ENCODE results near the gene NEK6. TPM values are rescaled to one million over a fixed set of nuclear protein-coding genes. Genes with fewer than 3 reads are reported as not detected.

Gene NEK6
- total RNA-seq, 1 experiment from 2014 or later = 72.6 TPM

DNA sequence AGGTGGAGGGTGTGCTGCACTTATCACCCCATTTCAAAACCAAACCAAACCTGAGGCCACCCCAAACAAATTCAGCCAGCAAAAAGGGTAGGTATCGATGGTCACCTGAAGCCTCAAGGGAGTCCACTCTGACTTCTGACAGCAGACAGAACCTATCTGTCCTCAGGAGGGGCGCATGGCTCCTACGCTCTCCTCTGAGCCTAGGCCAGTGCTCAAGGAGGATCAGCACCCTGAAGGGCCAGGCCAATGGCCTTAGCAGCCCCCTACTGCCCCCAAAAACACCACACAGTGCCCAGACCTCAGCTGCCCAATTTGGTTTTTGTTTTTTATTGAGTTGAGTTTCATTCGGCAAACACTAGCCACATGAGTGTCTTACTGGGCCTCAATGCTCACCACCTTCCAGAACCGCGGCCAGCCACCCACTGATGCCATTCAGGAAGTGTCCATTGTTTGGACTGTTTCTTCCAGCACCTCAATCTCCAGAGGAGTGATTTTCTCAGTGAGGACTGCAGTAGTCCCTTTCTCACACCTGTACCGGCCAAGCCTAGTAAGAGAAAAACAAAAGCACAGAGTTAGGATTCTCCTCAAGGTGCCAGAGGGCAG is 95.5 kb downstream of the NEK6 start:
- DNase-seq (ENCODE audit: low read depth) = no peak

DNA sequence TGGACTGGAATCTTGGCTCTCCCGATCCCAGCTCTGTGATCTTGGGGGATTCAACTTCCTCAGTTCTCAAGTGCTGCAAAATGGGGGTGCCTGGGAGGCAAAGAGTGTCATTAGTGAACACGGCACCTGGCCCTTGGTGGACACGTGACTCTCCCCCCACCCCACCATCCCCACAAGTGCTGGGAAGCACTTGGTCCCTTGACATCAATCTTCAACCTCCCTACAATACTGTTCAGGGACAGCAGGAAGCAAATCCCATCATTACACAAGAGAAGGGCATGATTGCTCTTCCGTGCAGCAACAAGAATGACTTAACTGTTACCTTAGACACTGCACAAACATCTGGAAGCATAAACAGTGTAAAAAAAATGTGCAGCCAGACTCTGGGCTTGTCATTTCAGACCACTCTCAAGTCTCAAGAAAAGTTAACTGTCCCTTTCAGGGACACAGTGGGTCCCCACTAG is 96.1 kb downstream of the NEK6 start:
- peak; percentile 34 for DNase-seq (ENCODE audit: low read depth)

DNA sequence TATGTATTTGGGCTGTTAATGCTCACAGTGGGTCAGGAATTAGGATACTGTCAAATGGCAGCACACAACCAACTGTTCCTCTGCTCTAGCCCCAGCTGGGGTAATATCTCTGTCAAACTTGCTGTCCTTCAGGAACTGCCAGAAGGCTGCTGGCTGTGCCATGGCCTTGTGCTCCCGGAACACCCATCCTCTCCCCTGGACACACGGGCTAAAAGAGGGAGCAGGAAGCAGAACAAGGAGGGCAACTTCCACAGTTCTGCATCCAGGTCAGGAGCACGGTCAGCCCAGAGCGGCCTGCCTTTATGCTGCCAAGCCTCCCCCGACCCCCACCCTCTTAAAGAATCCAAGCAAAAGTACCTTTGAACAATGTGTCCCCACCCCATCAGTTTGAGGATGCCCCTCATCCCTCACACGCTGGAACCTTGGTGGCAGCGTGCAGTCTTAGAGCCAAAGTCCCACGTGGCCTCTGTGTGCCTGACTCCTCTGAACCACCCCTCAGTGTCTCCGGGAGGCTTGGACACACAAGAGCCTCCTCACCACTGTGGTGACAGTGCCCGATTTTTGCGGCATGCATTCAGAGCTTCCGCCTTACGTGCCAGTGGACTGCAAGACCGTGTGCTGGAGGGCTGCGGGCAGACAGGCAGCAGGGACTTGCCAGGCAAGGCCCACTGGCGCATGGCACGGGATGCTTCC is 96.7 kb downstream of the NEK6 start:
- DNase-seq (ENCODE audit: low read depth) = no peak

DNA sequence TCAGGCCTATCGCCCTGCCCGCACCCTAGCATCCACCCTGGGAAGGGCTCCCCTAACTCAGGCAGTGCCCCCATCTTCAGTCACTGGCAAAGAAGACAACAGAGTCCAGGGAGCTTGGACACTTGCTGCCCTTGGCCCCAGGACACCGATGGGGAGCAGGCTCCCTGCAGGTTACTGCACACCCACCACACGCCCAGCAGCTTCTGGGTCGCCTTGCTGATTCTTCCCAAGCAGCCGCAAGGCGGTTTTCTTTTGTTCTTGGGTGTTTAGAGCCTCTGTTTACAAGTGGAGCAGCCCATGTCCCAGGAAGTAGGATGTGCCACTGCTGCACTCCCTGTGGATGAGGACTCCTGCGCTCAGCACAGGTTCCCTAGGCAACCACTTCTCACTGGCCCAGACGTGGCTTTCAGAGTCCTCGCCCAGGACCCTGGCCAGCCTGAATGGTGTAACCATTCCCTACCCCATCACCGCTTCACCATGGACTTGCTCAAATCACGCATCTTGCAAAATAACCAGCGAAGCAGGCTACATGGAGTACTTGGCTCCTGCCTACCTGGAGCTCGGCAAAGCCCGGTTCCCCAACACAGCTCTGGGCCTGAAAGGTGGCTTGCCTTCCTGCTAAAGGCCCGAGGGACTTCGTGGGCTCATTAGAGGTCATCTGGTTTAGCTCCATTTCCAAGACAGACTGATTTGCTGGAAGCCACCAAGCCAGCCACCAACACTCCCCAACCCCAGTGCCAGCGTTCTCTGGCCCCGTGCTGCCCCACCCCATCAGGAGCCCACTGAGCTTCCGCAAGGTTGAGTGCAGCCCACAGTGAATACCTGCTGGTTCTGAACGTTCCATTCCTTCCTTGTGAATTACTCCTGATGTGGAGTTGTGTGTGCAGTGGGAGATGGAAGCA is 97.5 kb downstream of the NEK6 start:
- no peak for DNase-seq (ENCODE audit: low read depth)

DNA sequence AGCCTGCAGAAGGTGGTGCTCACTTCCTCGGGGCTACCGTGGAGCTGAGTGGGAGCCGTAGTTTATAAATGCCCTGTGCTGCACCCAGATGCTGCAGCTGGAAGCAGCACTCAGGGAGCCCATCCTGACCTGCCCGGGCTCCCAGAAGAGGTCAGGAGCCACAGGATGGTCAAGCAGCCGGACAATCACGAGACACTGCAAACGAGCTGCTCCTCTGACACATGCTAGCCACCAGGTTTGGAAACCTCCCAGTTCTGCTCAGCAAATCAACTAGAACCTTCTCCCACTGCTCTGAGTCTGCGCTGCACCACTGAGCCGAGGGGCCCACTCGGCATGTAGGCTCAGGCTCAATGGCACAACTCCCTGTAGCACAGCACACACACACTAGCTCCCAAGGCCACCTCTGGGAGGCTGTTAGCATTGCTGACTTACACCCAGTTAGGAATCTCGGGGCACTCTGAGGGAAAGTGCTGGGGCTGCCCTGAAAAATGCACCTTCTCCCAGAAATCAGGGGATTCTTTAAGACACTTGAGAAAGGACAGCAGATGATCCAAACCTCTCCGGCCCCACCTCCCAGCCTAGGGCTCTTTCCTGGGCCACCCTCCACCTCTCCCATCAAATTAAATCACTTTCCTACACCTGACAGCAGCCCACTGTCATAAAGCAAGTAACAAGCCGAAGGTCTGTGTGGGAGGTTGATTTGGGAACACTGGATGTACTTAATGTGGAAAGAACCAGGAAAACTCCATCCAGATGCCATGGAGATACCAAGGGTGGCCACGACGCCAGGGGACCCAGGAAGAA is 98.4 kb downstream of the NEK6 start:
- no peak for DNase-seq (ENCODE audit: low read depth)

DNA sequence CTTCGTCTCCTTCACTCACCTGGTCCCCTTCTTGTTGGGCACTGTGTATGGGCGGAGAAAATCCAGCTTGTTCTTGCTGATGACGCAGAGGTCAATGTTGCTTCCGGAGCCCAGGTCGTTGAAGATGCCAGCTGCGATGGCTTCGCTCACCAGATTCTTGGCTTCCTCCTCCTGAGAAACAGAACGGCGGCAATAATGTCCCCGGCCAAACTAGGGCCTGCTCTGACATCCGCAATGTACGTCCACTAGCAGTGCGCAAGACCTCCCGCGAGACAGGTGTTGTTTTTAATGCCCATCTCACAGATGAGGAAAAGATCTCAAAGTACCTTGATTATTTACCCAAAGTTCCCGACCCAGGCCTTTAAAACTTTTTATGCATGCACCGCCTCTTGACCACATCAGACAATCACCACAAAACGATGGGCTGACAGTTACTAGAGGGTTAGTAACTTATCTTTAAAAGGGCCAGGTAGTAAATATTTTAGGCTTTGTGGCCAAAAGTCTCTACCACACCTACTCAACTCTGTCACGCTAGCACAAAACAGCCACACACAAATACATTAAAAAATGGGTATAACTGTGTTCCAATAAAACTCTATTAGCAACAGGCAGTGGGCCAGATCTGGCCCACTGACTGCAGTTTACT is 99.1 kb downstream of the NEK6 start:
- no peak for DNase-seq (ENCODE audit: low read depth)

DNA sequence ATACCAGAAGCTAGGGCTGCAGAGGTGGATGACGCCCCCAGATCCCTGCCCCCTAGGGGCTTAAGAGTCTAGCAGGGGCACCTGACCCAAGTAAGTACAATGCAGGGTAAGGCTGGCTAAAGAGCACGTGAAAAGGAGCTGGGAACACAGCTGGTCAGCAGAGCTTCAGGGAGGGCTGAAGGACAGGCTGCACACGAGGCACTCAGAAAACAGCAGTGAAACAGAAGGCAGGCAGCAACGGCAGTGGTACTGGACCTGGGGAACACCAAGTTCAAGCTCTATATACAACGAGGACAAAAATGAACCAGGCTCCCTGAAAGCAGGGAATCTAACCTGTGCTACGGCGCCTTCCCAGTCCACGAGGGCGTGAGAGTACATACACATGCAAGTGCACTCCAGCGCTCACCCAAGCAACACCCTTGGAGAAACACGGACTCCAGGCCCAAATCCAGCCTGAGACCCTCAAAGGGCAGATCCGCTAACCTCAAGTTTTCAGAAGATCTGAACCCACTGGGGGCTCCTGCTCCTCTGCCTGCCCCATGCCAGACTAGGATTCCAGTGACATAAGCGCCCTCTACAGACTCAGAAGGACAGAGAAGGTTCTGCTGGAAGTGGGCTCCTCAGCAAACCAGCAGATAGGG is 100.1 kb downstream of the NEK6 start:
- no peak for DNase-seq (ENCODE audit: low read depth)

DNA sequence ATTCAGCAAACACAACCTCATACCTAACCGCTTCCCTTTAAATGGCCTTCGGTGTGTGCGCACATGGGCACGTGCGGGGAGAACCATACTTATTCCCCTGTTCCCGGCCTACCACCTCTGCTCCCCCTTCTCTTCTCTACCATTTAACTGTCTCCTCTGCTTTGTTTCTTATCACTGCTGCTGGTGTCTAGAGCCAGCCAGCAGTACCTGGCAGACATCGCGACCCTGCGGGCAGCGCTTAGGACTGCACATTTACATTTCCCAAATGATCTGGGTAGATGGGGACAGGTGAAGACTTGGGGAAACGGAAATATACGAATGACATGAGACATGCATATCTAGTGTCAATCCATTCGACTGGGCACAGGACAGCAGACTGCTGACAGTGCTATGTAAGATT is 100.9 kb downstream of the NEK6 start:
- DNase-seq (ENCODE audit: low read depth) = no peak

DNA sequence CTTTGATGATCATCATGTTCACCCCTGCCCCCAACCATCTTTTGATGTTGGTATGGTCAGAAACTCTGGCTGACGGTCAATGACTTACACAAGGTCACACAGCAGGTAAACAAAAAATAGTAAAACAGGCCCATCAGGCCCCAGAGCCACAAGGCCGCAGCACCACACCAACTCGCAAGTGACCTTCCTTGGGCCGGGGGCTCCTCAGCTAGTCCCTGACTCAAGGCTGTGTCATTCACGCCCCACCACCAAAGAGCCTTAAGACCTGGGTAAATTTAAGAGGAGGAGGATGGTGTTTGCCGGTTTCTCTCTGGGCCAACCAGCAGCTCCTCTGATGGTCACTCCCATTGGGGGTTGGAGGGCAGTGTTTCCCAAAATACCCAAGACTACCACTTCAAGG is 101.7 kb downstream of the NEK6 start:
- DNase-seq (ENCODE audit: low read depth) = no peak

DNA sequence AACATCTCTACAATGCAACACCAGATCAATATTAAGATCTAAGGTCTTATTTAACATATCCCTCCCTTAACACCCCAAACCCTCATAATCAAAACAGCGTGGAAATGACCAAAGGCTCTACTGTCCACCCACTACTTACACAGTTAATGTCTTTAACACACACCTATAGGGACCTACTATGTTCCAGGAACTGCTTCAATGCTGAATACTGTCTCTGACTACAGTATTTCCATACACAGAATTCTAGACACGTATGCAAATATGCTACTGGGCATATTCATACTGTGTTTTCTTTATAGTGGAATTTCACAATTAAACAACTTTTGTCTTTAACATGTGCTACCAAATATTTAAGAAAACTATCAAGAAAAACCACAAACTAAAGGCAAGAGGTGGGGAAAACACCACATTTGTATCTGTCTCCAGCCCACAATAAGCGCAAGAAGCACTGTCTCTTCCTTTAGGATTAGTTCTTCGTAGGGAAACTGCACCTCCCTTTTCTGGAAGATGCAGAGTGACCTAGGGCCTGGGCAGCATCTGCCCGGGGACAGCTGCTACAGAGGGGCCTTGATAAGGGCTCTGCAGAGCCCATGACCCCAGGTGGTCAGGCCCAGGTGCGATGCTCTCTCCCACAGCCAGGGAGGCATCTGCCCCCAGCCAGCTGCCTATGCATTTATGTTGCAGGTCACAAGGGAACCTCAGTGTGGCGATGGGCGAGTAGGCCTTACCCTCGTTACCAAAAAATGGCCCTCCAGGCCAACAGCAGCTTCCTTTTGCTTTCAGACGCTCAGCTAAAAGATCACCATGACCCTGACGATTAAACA is 102.3 kb downstream of the NEK6 start:
- no peak for DNase-seq (ENCODE audit: low read depth)

DNA sequence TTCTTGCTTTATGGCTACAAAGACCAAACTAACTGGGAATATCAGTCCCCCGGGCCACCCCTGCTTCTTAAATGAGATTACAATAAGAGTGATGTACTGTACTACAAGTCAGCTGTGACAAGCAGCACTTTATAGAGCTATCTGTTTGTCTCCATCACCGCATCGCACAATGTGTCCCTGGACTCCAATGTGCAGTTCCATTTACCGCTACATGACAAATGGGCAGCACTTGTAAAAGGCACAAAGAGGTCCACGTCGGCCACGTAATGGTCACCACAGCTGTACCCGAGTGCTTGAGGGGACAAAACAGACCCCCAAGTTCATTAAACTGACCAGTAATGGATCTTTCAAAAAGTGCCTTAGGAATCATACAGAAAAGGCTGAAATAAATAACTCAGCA is 103.4 kb downstream of the NEK6 start:
- no peak for DNase-seq (ENCODE audit: low read depth)

DNA sequence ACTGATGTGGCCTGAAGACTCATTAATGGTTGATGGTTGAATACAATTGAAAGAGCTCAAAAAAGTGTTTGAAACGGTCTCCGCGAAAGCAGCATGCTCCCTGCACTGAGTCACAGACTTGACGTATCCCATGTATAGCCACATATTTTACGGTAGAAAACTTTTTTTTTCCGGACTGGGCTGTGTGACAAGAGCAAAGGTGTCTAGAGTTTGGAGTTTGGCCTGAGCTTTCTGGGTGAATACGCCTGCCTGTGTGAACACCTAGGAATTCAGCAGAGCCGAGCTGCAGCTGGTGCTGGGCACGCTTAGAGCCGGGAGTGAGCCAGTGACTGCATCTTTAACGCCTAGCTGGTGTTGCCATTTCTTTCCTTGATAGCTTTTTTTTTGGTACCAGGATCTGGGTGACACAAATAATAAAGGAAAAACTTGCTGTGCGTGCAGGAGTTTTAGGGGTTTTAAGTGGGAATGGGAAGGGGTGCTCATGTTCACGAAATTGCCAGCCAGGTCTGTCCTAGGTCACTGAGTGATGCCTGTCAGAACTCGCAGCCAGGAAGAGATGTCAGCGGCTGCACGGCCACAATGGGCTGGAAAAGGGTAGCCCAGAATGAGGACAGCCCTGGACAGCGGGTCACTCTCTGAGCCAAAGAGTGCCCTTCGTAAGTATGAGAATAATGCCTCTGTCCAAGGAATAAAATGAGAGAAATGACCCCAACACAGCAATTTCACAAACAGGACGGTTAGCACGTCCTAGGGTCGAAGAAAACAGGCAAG is 105.8 kb downstream of the NEK6 start:
- no peak for DNase-seq (ENCODE audit: low read depth)

DNA sequence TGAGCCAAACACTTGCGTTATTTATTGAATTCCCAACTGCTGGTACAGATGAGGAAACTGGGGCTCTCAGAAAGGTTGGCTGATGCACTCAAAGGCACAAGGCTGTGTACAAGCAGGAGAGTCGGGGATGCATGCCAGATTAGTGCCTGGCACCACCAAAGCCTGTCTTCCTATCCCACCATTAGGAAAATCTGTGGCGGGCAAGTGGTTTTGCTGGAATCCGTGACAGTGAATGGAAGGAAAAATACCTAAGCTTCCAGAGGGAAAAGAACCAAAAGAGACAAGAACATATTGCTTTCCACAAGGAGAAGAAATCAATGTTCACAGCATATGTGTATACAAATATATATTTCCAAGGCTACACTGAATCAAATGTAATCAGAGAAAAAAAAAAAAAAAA is 106.4 kb downstream of the NEK6 start:
- no peak for DNase-seq (ENCODE audit: low read depth)

DNA sequence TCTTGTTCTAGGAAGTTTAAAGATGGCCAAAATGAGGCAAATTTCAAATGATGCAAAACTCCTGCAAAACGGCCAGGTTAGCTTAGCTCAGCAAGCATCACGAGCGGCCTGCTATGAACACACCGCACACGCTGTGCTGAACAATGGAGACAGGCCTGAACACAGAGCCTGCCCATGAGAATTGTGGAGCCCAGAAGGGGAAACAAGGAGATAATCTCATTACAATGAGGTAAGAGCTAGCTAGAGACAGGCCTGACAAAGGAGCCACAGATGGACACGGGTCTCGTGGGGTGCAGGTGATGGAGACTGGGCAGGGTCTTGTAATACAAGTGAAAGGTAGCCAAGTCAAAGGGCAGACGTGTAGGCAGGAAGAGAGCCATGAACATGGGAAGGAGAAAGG is 107.3 kb downstream of the NEK6 start:
- no peak for DNase-seq (ENCODE audit: low read depth)

DNA sequence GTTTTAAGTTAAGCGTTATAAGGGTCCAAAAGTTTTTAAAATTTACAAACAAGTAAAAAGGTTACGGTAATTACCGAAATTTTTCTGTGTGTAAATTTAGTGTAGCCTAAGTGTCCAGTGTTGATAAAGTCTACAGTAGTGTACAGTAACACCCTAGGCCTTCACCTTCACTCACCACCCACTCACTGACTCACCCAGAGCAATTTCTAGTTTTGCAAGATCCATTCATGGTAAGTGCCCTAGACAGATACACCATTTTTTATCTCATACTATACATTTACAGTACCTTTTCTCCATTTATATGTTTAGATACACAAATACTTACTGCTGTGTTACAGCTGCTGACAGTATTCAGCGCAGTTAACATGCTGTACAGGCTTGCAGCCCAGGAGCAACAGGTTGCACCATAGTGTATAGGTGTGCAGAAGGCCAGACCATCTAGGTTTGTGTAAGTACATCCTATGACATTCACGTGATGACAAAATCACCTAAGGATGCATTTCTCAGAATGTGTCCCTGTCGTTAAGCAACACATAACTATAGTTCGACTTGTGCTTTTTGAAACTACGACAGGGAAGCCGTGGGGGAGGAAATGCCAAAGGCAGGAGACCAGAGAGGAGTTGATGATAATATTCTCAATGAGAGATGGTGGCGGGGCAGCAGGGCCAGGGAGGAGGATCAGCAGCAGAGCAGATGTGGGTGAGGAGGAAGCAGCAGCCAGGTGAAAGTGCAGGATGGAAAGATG is 108.9 kb downstream of the NEK6 start:
- DNase-seq (ENCODE audit: low read depth) = peak; percentile 27

DNA sequence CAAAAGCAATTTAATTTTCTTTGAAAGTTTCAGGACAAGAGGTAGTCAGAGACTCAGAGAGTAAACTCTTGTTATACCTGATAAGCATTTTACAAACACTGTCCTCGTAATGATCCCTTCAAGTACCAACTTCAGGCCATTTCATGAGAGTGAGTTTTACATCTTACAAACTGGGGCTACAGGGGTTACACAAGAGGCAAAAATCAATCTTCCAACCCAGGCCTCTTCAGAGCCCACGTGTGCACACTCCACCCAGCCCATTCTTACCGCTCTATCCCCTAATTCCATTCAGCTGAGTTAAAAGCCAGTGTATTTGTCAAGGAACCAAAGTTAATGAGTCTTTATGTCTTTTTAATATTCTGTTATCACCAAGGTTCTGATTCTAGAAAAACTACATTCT is 110.9 kb downstream of the NEK6 start:
- no peak for DNase-seq (ENCODE audit: low read depth)

DNA sequence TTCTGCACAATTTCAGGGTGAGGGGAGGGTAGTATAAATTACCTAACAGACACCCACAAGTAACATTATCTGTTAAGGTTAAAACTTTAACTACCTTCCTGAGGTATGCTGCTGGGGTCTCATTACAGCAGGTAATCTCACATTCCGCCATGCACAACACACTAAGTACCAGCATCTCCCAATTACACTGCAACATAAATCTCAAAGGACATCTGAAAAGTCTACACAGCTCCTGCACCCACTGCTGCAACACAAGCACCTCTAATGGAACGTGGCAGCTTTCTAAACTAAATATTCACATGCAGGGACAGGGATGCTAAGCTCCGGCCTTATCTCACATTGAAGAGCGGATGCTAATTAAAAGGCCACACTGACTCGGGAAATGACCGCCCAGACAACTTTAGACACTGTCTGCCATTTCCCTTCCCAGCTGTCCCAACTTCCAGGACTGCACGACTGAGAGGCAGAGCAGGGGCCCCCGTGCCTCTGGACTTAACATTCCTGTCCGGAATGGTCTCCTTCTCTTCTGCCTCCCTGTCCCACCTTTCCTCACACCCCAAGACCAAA is 111.6 kb downstream of the NEK6 start:
- no peak for DNase-seq (ENCODE audit: low read depth)
